Neural cell (in vitro differentiated cells): Measurements from ENCODE around the gene CHRD. TPM values are rescaled to one million over a fixed set of nuclear protein-coding genes. Genes with fewer than 3 reads are reported as not detected.

ENCODE experiments used
- H2AFZ ChIP-seq: fragments of 200-600, 300-800 bp; sonication (generic), shearing (Covaris generic); 2 replicates; pipeline ENCODE4 v1.6.0; 2014; ENCODE audit warnings: low read depth, mild to moderate bottlenecking, antibody characterized with exemption, low read length, moderate library complexity
- H3F3A ChIP-seq: fragments of 200-600 bp; shearing (Covaris generic); 2 replicates; pipeline ENCODE4 v1.6.1; 2016; ENCODE audit warnings: mild to moderate bottlenecking, moderate library complexity, mixed read lengths, antibody characterized with exemption, low read length; ENCODE audit not compliant: insufficient read depth, poor library complexity, severe bottlenecking
- H3K27ac ChIP-seq: fragments of 200-600, 300-800 bp; sonication (generic), shearing (Covaris generic); 2 replicates; pipeline ENCODE4 v1.5.1; 2014; ENCODE audit warnings: mild to moderate bottlenecking, low read length, moderate library complexity
- H3K27me3 ChIP-seq: fragments of 300-800, 200-600 bp; sonication (generic), shearing (Covaris generic); 2 replicates; pipeline ENCODE4 v1.6.0; 2014; ENCODE audit warnings: mild to moderate bottlenecking, low read depth, low read length, moderate library complexity; ENCODE audit not compliant: insufficient read depth
- H3K36me3 ChIP-seq: fragments of 300-800, 200-600 bp; sonication (generic), shearing (Covaris generic); 2 replicates; pipeline ENCODE4 v1.5.1; 2014; ENCODE audit warnings: mild to moderate bottlenecking, antibody characterized with exemption, low read length, moderate library complexity; ENCODE audit not compliant: insufficient read depth
- H3K4me2 ChIP-seq: fragments of 300-800, 200-600 bp; sonication (generic), shearing (Covaris generic); 2 replicates; pipeline ENCODE4 v1.6.0; 2014; ENCODE audit warnings: mild to moderate bottlenecking, low read length
- H3K4me3 ChIP-seq: fragments of 300-800, 200-600 bp; sonication (generic), shearing (Covaris generic); 2 replicates; pipeline ENCODE4 v1.5.1; 2014; ENCODE audit warnings: mild to moderate bottlenecking, low read length, moderate library complexity
- H3K79me2 ChIP-seq: fragments of 200-600 bp; shearing (Covaris generic); replicated peaks from 2 replicates; pipeline ENCODE4 v1.6.0; 2014; ENCODE audit warnings: mild to moderate bottlenecking, low read length, moderate library complexity; ENCODE audit not compliant: insufficient read depth
- H3K9ac ChIP-seq: fragments of 300-800, 200-600 bp; sonication (generic), shearing (Covaris generic); 2 replicates; pipeline ENCODE4 v1.6.1; 2016; ENCODE audit warnings: mild to moderate bottlenecking, low read length, mixed read lengths
- H3K9me2 ChIP-seq: fragments of 200-600 bp; shearing (Covaris generic); 2 replicates; pipeline ENCODE4 v1.6.1; 2016; ENCODE audit warnings: mild to moderate bottlenecking, low read length, mixed read lengths; ENCODE audit not compliant: insufficient read depth
- H3K9me3 ChIP-seq: fragments of 200-600, 300-800 bp; sonication (generic), shearing (Covaris generic); 2 replicates; pipeline ENCODE4 v1.6.1; 2016; ENCODE audit warnings: mild to moderate bottlenecking, mixed run types, low read length, moderate library complexity, mixed read lengths
- H4K20me1 ChIP-seq: fragments of 200-600 bp; shearing (Covaris generic); 2 replicates; pipeline ENCODE4 v1.6.1; 2016; ENCODE audit warnings: mild to moderate bottlenecking, mixed run types; ENCODE audit not compliant: insufficient read depth
- EP300 ChIP-seq: fragments of 450-650 bp; conservative IDR thresholded peaks from 2 replicates; pipeline ENCODE4 v1.6.1; 2014; ENCODE audit warnings: antibody characterized with exemption, mild to moderate bottlenecking, moderate library complexity; ENCODE audit not compliant: poor library complexity, severe bottlenecking
- EZH2 ChIP-seq: fragments of 200-600, 300-800 bp; shearing (Covaris generic), sonication (generic); IDR thresholded peaks from 2 replicates; pipeline ENCODE4 v1.6.1; 2014; ENCODE audit warnings: antibody characterized with exemption, low read length, borderline replicate concordance, mild to moderate bottlenecking; ENCODE audit not compliant: insufficient read depth, poor library complexity, severe bottlenecking
- MXI1 ChIP-seq: fragments of 450-650 bp; conservative IDR thresholded peaks from 2 replicates; pipeline ENCODE4 v1.6.1; 2014; ENCODE audit warnings: antibody characterized with exemption, mild to moderate bottlenecking; ENCODE audit not compliant: poor library complexity, severe bottlenecking
- POLR2AphosphoS5 ChIP-seq: IDR thresholded peaks from 2 replicates; pipeline ENCODE4 v1.6.1; 2012
- RAD21 ChIP-seq: fragments of 450-650 bp; conservative IDR thresholded peaks from 2 replicates; pipeline ENCODE4 v1.6.1; 2014; ENCODE audit warnings: antibody characterized with exemption, mild to moderate bottlenecking, moderate library complexity
- SMC3 ChIP-seq: fragments of 450-650 bp; conservative IDR thresholded peaks from 2 replicates; pipeline ENCODE4 v1.6.1; 2014; ENCODE audit warnings: antibody characterized with exemption, mild to moderate bottlenecking, moderate library complexity; ENCODE audit not compliant: poor library complexity
- TAF1 ChIP-seq: IDR thresholded peaks from 2 replicates; pipeline ENCODE4 v1.6.1; 2012; ENCODE audit warnings: low read depth
- polyA plus RNA-seq: library from polyadenylated mRNA; depleted of rRNA; stranded (reverse); fragments of >200 nt; gene quantifications from 2 replicates; pipeline ENCODE4 v1.2.3, GENCODE V29; 2014
- TF ChIP-seq, protein P1 (sequence below): fragments of 450-650 bp; IDR thresholded peaks from 2 replicates; pipeline ENCODE4 v1.5.1; 2014; ENCODE audit warnings: antibody characterized with exemption, mild to moderate bottlenecking, moderate library complexity; ENCODE audit not compliant: poor library complexity, severe bottlenecking
- TF ChIP-seq, protein P2 (sequence below): IDR thresholded peaks from 2 replicates; pipeline ENCODE4 v1.6.1; 2012; ENCODE audit warnings: borderline replicate concordance

CHRD gene
- polyA plus RNA-seq, 1 donor from 2014 or later = 2.9 TPM

DNA sequence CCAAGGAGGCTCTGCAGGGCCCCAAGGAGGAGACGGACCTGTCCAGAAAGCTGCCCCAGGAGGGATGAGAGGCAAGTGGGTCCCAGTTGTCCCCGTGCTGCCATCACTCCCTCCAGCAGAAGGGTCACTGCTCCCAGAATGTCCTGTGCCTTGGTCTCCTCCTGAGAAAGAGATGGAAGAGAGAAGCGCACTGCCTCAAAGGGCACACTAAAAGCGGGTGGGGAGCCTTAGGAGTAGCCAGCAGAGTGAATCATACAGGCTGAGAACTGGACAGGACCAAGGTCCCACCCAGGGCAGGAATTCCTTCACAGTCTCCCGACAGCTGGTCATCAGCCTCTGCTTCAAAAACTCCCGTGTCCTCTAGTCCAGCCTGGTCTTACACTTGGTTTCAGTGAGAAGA is 6.4 kb upstream of the CHRD start:
- no peaks in the 10 kb centered on the region for H4K20me1 ChIP-seq
- H3K27ac ChIP-seq = no peak overlapping the region
- no peaks in the 10 kb centered on the region for H3K9me2 ChIP-seq
- H3F3A ChIP-seq = no peaks in the 10 kb centered on the region
- H3K4me3 ChIP-seq = no peak overlapping the region
- H3K36me3 ChIP-seq = peaks cover 5% of the 10 kb centered on the region
- no peak overlapping the region for H3K9ac ChIP-seq
- H3K27me3 ChIP-seq = peaks cover 3% of the 10 kb centered on the region
- no peaks in the 10 kb centered on the region for H3K9me3 ChIP-seq
- no peaks in the 10 kb centered on the region for H3K79me2 ChIP-seq
- no peak overlapping the region for H2AFZ ChIP-seq
- no peak overlapping the region for H3K4me2 ChIP-seq
- TF ChIP-seq EZH2 = no peak
- TF ChIP-seq SMC3 = no peak
- TF ChIP-seq POLR2AphosphoS5 = no peak
- no peak for TF ChIP-seq TAF1
- TF ChIP-seq EP300 = no peak
- no peak for TF ChIP-seq RAD21
- TF ChIP-seq, protein P1, sequence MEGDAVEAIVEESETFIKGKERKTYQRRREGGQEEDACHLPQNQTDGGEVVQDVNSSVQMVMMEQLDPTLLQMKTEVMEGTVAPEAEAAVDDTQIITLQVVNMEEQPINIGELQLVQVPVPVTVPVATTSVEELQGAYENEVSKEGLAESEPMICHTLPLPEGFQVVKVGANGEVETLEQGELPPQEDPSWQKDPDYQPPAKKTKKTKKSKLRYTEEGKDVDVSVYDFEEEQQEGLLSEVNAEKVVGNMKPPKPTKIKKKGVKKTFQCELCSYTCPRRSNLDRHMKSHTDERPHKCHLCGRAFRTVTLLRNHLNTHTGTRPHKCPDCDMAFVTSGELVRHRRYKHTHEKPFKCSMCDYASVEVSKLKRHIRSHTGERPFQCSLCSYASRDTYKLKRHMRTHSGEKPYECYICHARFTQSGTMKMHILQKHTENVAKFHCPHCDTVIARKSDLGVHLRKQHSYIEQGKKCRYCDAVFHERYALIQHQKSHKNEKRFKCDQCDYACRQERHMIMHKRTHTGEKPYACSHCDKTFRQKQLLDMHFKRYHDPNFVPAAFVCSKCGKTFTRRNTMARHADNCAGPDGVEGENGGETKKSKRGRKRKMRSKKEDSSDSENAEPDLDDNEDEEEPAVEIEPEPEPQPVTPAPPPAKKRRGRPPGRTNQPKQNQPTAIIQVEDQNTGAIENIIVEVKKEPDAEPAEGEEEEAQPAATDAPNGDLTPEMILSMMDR = no peak
- TF ChIP-seq MXI1 = no peak
- TF ChIP-seq, protein P2, sequence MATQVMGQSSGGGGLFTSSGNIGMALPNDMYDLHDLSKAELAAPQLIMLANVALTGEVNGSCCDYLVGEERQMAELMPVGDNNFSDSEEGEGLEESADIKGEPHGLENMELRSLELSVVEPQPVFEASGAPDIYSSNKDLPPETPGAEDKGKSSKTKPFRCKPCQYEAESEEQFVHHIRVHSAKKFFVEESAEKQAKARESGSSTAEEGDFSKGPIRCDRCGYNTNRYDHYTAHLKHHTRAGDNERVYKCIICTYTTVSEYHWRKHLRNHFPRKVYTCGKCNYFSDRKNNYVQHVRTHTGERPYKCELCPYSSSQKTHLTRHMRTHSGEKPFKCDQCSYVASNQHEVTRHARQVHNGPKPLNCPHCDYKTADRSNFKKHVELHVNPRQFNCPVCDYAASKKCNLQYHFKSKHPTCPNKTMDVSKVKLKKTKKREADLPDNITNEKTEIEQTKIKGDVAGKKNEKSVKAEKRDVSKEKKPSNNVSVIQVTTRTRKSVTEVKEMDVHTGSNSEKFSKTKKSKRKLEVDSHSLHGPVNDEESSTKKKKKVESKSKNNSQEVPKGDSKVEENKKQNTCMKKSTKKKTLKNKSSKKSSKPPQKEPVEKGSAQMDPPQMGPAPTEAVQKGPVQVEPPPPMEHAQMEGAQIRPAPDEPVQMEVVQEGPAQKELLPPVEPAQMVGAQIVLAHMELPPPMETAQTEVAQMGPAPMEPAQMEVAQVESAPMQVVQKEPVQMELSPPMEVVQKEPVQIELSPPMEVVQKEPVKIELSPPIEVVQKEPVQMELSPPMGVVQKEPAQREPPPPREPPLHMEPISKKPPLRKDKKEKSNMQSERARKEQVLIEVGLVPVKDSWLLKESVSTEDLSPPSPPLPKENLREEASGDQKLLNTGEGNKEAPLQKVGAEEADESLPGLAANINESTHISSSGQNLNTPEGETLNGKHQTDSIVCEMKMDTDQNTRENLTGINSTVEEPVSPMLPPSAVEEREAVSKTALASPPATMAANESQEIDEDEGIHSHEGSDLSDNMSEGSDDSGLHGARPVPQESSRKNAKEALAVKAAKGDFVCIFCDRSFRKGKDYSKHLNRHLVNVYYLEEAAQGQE = no peak

DNA sequence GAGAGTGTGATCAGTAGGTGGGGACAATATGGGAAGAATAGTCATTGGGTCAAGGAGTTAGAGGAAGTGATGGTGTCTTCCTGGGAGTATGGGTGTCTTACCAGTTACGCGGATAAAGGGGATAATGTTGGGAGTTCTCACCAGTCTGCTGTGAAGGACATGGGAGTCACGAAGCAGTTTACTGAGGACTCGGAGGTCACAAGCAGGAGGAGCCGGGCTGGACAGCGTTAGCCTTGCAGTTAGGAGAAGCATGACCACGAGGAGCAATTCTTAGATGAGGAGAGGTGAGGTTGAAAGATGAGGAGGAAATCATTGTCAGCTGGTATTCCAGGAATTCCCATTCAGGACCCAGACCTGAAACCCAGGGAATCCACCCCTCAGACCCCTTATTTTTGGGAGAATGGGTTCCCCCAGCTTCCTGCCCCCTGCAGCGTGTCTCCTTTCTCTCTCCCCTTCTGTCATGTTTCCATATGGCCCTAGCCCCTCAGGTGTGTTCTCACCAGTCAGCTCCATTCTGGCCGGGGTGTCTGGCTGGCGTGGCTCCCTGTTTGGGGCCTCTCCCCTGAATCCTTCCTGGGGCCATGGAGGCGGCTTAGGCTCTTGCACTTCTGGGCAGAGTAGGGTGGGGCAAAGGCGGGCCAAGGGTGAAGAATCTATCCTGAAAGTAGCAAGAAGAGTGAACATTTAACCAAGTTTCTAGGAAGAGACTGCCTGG is 4.0 kb upstream of the CHRD start:
- H3K4me3 ChIP-seq = no peak overlapping the region

More for the DNA sequence above, 4.0 kb upstream of the CHRD start:
- H3K79me2 ChIP-seq = no peaks in the 10 kb centered on the region
- no peaks in the 10 kb centered on the region for H3K9me2 ChIP-seq
- no peaks in the 10 kb centered on the region for H3K36me3 ChIP-seq
- no peak overlapping the region for H2AFZ ChIP-seq
- H3K4me2 ChIP-seq = no peak overlapping the region
- H3F3A ChIP-seq = no peaks in the 10 kb centered on the region
- peaks cover 19% of the 10 kb centered on the region for H3K27me3 ChIP-seq
- TF ChIP-seq POLR2AphosphoS5 (no peak), EP300 (no peak), MXI1 (no peak)
- no peak overlapping the region for H3K9ac ChIP-seq
- H4K20me1 ChIP-seq = no peaks in the 10 kb centered on the region
- no peak overlapping the region for H3K27ac ChIP-seq
- H3K9me3 ChIP-seq = no peaks in the 10 kb centered on the region
